ENCODE results near the gene PTPRN2.

The PTPRN2 gene

GRCh38 chr7:157722137-157723060 lies 865.2 kb downstream of the PTPRN2 start:
- DNase-seq = no peak

- DNase-seq = no peak
Observed at GRCh38 chr7:157721468-157722136, 866.0 kb downstream of the PTPRN2 start.

- DNase-seq = no peak
Observed at GRCh38 chr7:157719705-157720655, 867.6 kb downstream of the PTPRN2 start.

- no peak for DNase-seq
Observed at GRCh38 chr7:157719008-157719682, 868.5 kb downstream of the PTPRN2 start.

GRCh38 chr7:157718303-157719007 lies 869.2 kb downstream of the PTPRN2 start:
- DNase-seq = no peak

GRCh38 chr7:157717211-157718174 lies 870.1 kb downstream of the PTPRN2 start:
- no peak for DNase-seq

GRCh38 chr7:157715938-157716280 lies 871.7 kb downstream of the PTPRN2 start:
- no peak for DNase-seq

- no peak for DNase-seq
Observed at GRCh38 chr7:157715071-157715937, 872.3 kb downstream of the PTPRN2 start.

- DNase-seq = no peak
Observed at GRCh38 chr7:157714166-157715070, 873.2 kb downstream of the PTPRN2 start.

GRCh38 chr7:157713591-157713990 lies 874.0 kb downstream of the PTPRN2 start:
- no peak for DNase-seq

- no peak for DNase-seq
Observed at GRCh38 chr7:157712666-157713235, 874.9 kb downstream of the PTPRN2 start.

GRCh38 chr7:157711353-157711888 lies 876.2 kb downstream of the PTPRN2 start:
- no peak for DNase-seq

GRCh38 chr7:157710396-157710795 lies 877.2 kb downstream of the PTPRN2 start:
- no peak for DNase-seq

- no peak for DNase-seq
Observed at GRCh38 chr7:157709531-157710251, 877.9 kb downstream of the PTPRN2 start.

- no peak for DNase-seq
Observed at GRCh38 chr7:157708919-157709295, 878.7 kb downstream of the PTPRN2 start.

- no peak for DNase-seq
Observed at GRCh38 chr7:157707983-157708918, 879.4 kb downstream of the PTPRN2 start.
